ENCODE data around the gene PTCD2. TPM values are rescaled to one million over a fixed set of nuclear protein-coding genes. Genes with fewer than 3 reads are reported as not detected.

PTCD2 gene
- total RNA-seq, 6 experiments from 2014 or later, result 4.3 to 8.5 (median 6.7) TPM

DNA sequence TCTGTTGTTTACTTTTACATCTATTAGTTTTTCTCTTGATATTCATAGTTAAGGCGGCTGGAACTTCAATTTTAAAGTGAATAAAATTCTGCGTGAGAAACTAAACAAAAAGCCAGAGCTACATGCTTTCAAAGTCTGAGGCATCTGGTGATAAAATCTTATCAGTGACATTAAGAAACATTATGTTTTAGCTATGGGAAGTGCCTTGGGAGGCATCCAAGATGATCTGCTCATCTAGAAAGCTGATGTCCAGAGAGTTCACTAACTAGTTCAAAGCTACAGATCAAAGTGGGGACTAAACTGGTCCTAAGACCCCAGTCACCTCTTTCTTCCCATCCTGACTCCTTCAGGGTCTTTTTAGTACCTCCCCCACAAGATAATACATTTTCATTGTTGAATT lies 37.3 kb upstream of the PTCD2 start:
- TF ChIP-seq POLR2A (IDR thresholded peaks at IDR 0.05), result no peak
- no peak for TF ChIP-seq CTCF (IDR thresholded peaks at IDR 0.05)
- H3K9me3 ChIP-seq, result no peaks in the 10 kb centered on the region
- H3K4me1 ChIP-seq, result peaks cover 0 to 10% (median 0%) of the 10 kb centered on the region in 4 donors
- H3K27me3 ChIP-seq, result no peaks in the 10 kb centered on the region
- ATAC-seq (no peak), DNase-seq (no peak)
- intact Hi-C loops (cut with DNase I), result no loop called here
- no peak overlapping the region for H3K4me3 ChIP-seq
- 45% methylated on average over 2 of the region's 2 CpGs for WGBS (ENCODE audit: insufficient coverage, low coverage, low lambda C conversion rate, missing lambda C conversion rate)
- H3K36me3 ChIP-seq, result no peaks in the 10 kb centered on the region
- H3K27ac ChIP-seq, result no peak overlapping the region

DNA sequence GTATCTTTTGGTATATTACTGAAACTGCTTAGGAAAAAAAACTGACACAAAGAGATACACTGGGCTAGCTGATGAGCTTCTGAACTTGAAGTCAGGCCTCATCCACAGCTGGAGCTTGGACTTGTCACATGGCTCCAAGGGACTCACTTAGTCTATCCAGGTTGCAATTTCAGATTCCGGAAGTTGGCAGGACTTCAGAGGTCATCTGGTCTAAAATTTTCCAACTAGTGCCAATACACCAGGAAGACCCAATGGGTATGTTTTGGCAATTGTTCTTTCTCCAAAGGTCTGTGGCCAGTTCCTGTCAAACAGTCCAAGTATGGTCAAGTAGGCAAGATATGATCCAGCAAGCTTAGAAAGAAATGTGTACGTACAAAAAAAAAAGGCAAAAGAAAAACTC lies 36.8 kb upstream of the PTCD2 start:
- no peaks in the 10 kb centered on the region for H3K9me3 ChIP-seq
- no peak overlapping the region for H3K4me3 ChIP-seq
- no peaks in the 10 kb centered on the region for H3K27me3 ChIP-seq
- no peak overlapping the region for H3K27ac ChIP-seq
- H3K4me1 ChIP-seq, result peaks cover 0 to 10% (median 0%) of the 10 kb centered on the region in 4 donors
- WGBS (ENCODE audit: insufficient coverage, low coverage, low lambda C conversion rate, missing lambda C conversion rate), result 39% methylated on average over 2 of the region's 2 CpGs
- H3K36me3 ChIP-seq, result no peaks in the 10 kb centered on the region
- ATAC-seq (peak; percentile 43 to 88 (median 82)), DNase-seq (peak in 2 of 3 donors; percentile 48 to 56)
- intact Hi-C loops (cut with DNase I), result no loop called here
- TF ChIP-seq POLR2A (IDR thresholded peaks at IDR 0.05) (no peak), CTCF (IDR thresholded peaks at IDR 0.05) (no peak)

DNA sequence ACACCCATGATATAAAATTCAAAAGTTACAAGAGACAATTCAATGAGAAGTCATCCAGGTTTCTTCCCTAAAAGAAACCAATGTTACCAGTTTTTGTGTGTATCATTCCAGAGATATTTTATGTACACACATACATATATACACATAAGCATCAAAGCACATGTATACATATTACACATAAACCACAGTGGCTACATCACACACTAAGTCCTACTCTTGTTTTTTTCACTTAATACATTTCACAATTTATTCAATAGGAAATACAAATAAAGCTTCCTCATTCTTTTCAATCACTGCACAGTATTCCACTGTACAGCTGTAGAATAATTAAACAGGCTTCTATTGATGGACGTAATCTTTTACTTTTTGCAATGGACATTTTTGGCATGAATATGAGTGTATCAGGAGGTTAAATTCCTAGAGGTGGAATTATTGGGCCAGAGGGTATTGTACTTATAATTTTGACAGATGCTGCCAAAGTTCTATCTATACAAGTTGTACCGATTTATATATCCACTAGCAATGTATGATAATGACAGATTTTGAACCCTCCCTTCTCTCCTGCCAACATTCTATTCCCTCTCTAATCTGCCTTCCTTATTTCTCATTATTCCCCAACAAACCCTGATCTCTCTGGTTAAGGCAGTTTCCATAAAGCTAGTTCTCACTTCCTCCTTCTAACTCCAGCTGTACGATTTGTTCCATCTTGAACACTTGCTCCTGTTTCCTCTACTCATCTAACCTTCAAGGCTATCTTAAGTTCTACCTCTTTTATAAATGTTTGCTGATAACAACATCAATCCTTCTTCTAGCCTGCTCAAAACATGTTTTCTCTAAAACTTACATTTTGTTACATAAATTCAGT lies 35.4 kb upstream of the PTCD2 start:
- Histone ChIP-seq H3K27me3 (no peaks in the 10 kb centered on the region), H3K36me3 (peaks cover 0 to 4% (median 0%) of the 10 kb centered on the region in 4 donors), H3K4me1 (peaks cover 0 to 10% (median 0%) of the 10 kb centered on the region in 4 donors), H3K4me3 (no peak overlapping the region), H3K27ac (no peak overlapping the region), H3K9me3 (no peaks in the 10 kb centered on the region)
- TF ChIP-seq CTCF (IDR thresholded peaks at IDR 0.05) (no peak), POLR2A (IDR thresholded peaks at IDR 0.05) (no peak)
- DNase-seq (no peak), ATAC-seq (peak in 1 of 4 donors; percentile 40)
- intact Hi-C loops (cut with DNase I), result no loop called here
- WGBS (ENCODE audit: insufficient coverage, low coverage, low lambda C conversion rate, missing lambda C conversion rate), result 44% methylated on average over 3 of the region's 3 CpGs

GRCh38 chr5:72285424-72285821 lies 34.8 kb upstream of the PTCD2 start:
- ATAC-seq, result no peak
- intact Hi-C loops (cut with DNase I), result no loop called here
- peaks cover 0 to 10% (median 0%) of the 10 kb centered on the region in 4 donors for H3K4me1 ChIP-seq
- DNase-seq, result no peak
- peaks cover 0 to 5% (median 2%) of the 10 kb centered on the region in 4 donors for H3K36me3 ChIP-seq
- no peaks in the 10 kb centered on the region for H3K27me3 ChIP-seq
- H3K9me3 ChIP-seq, result no peaks in the 10 kb centered on the region
- no peak for TF ChIP-seq CTCF (IDR thresholded peaks at IDR 0.05)
- no peak for TF ChIP-seq POLR2A (IDR thresholded peaks at IDR 0.05)
- WGBS (ENCODE audit: insufficient coverage, low coverage, low lambda C conversion rate, missing lambda C conversion rate), result 73% methylated on average over 3 of the region's 3 CpGs
- no peak overlapping the region for H3K27ac ChIP-seq
- H3K4me3 ChIP-seq, result no peak overlapping the region

All from right lobe of liver (tissue), 6 donors.